Endothelial cell of umbilical vein (primary cell): ENCODE data around the gene ISG15.

Source experiments
- CTCF ChIP-seq, 2 donors: IDR thresholded peaks; 1 replicate in 1 of 2; 2 replicates in 1 of 2; pipeline ENCODE4 v1.5.1; 2011; ENCODE audit warnings: low read length in 2 of 2, mild to moderate bottlenecking in 2 of 2, moderate library complexity in 2 of 2, control low read depth in 1 of 2, inconsistent platforms in 1 of 2, low read depth in 1 of 2; ENCODE audit not compliant: insufficient read depth in 1 of 2; ENCODE audit errors: extremely low read depth in 1 of 2
- EZH2 ChIP-seq: IDR thresholded peaks from 2 replicates; pipeline ENCODE4 v1.6.1; 2012; ENCODE audit warnings: borderline replicate concordance, low read depth, mild to moderate bottlenecking, moderate library complexity, low read length, inconsistent platforms; ENCODE audit not compliant: severe bottlenecking
- FOS ChIP-seq: IDR thresholded peaks from 2 replicates; pipeline ENCODE4 v1.6.1; 2011; ENCODE audit warnings: mild to moderate bottlenecking, low read length, moderate library complexity, borderline replicate concordance; ENCODE audit not compliant: insufficient read depth
- JUN ChIP-seq: IDR thresholded peaks from 2 replicates; pipeline ENCODE4 v1.6.1; 2011; ENCODE audit warnings: borderline replicate concordance, low read depth; ENCODE audit not compliant: insufficient read length, insufficient read depth
- MAX ChIP-seq: IDR thresholded peaks from 2 replicates; pipeline ENCODE4 v1.6.1; 2011; ENCODE audit not compliant: insufficient read depth, insufficient read length
- MYC ChIP-seq: IDR thresholded peaks from one replicate; pipeline ENCODE4 v1.6.1; 2011; ENCODE audit warnings: mild to moderate bottlenecking, low read depth, low read length
- POLR2A ChIP-seq: IDR thresholded peaks from 2 replicates; pipeline ENCODE4 v1.6.1; 2012; ENCODE audit warnings: low read depth, mild to moderate bottlenecking, control low read depth, low read length
- POLR2AphosphoS5 ChIP-seq: IDR thresholded peaks from 2 replicates; pipeline ENCODE4 v1.6.1; 2012; ENCODE audit warnings: low read depth, mild to moderate bottlenecking, control low read depth, low read length, moderate library complexity; ENCODE audit not compliant: insufficient read depth

GRCh38 chr1:967466-968343 is 45.6 kb upstream of the ISG15 start:
- TF ChIP-seq CTCF (IDR thresholded peaks at IDR 0.05; ENCODE audit: extremely low read depth in 1 of 2, insufficient read depth in 1 of 2, low read depth in 1 of 2, low read length in 2 of 2) (no peak), FOS (no peak), POLR2AphosphoS5 (no peak), EZH2 (no peak), MYC (no peak), MAX (no peak), POLR2A (no peak), JUN (no peak)
